Adrenal gland (tissue), 5 donors: ENCODE results near the gene IMPDH2.

ENCODE experiments used
- CTCF ChIP-seq, 6 experiments: fragments of 450-650 bp in 4 of 6; fragments of 200-600 bp in 2 of 6; sonication (generic) in 1 of 6; IDR thresholded peaks; 1 replicate in 5 of 6; 2 replicates in 1 of 6; pipeline versions ENCODE4 v1.5.1 to v1.8.0; 2016 to 2021; ENCODE audit warnings: antibody characterized with exemption in 6 of 6, mild to moderate bottlenecking in 2 of 6, moderate library complexity in 1 of 6
- POLR2A ChIP-seq, 2 donors: fragments of 450-650 bp; IDR thresholded peaks; one replicate each; pipeline ENCODE4 v1.6.1; 2017; ENCODE audit warnings: antibody characterized with exemption in 2 of 2, mild to moderate bottlenecking in 2 of 2, moderate library complexity in 1 of 2
- donor health status: DM: no; HTN: no; CAD: no.

GRCh38 chr3:49023775-49024174 lies 5.4 kb downstream of the IMPDH2 start:
- no peak for TF ChIP-seq POLR2A (IDR thresholded peaks at IDR 0.05)
- TF ChIP-seq CTCF (IDR thresholded peaks at IDR 0.05), result no peak
